H1 (cell line): ENCODE results near the gene ZFP36L1.

Experiments
- EGR1 ChIP-seq: IDR thresholded peaks from 2 replicates; pipeline ENCODE4 v1.6.1; 2011; ENCODE audit warnings: low read depth, low read length, borderline replicate concordance
- TF ChIP-seq, protein P1 (sequence below), 3 experiments: IDR thresholded peaks; 1 replicate in 2 of 3; 2 replicates in 1 of 3; pipeline versions ENCODE4 v1.5.1 to v1.6.1; 2011; ENCODE audit warnings: low read length in 3 of 3, mild to moderate bottlenecking in 3 of 3, inconsistent platforms in 2 of 3, low read depth in 1 of 3, moderate library complexity in 1 of 3; ENCODE audit not compliant: insufficient read depth in 1 of 3; ENCODE audit errors: control extremely low read depth in 1 of 3

GRCh38 chr14:68779761-68780323 lies 13.0 kb downstream of the ZFP36L1 start:
- no peak for TF ChIP-seq EGR1
- TF ChIP-seq, protein P1, sequence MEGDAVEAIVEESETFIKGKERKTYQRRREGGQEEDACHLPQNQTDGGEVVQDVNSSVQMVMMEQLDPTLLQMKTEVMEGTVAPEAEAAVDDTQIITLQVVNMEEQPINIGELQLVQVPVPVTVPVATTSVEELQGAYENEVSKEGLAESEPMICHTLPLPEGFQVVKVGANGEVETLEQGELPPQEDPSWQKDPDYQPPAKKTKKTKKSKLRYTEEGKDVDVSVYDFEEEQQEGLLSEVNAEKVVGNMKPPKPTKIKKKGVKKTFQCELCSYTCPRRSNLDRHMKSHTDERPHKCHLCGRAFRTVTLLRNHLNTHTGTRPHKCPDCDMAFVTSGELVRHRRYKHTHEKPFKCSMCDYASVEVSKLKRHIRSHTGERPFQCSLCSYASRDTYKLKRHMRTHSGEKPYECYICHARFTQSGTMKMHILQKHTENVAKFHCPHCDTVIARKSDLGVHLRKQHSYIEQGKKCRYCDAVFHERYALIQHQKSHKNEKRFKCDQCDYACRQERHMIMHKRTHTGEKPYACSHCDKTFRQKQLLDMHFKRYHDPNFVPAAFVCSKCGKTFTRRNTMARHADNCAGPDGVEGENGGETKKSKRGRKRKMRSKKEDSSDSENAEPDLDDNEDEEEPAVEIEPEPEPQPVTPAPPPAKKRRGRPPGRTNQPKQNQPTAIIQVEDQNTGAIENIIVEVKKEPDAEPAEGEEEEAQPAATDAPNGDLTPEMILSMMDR (IDR thresholded peaks at IDR 0.05; ENCODE audit: control extremely low read depth in 1 of 3, insufficient read depth in 1 of 3, low read depth in 1 of 3, low read length in 3 of 3) = no peak
